Measurements from ENCODE around the gene OR3A3. TPM values are rescaled to one million over a fixed set of nuclear protein-coding genes. Genes with fewer than 3 reads are reported as not detected.
A peak's percentile ranks its signal among the peaks of the same experiment; 100 is the strongest.
"Not testable (repeated sequence)": the region's sequence is repeated elsewhere in the genome, so short reads cannot be mapped to it uniquely, and the experiment has no call there.

Gene OR3A3
- total RNA-seq = not detected

- WGBS, 2 donors (ENCODE audit: low coverage in 1 of 2) = 57 to 93% methylated on average over 1 to 2 of the region's 3 CpGs
- no peak for TF ChIP-seq CTCF (IDR thresholded peaks at IDR 0.05)
- TF ChIP-seq POLR2A (IDR thresholded peaks at IDR 0.05) = no peak
- no peak for TF ChIP-seq POLR2AphosphoS5 (IDR thresholded peaks at IDR 0.05)
- ATAC-seq = no peak
- Histone ChIP-seq H3K36me3 (no peaks in the 10 kb centered on the region), H3K4me3 (no peak within 1 kb of the TSS), H3K9me3 (peaks cover 0 to 29% (median 0%) of the 10 kb centered on the region in 3 donors), H3K4me1 (no peaks in the 10 kb centered on the region), H3K27me3 (peaks cover 10% of the 10 kb centered on the region), H3K27ac (no peak within 1 kb of the TSS)
These were observed at the start of gene OR3A3 for GRCh38 chr17:3411070-3411469. Gene OR3A3 (plus strand): TSS chr17:3411370.

DNA sequence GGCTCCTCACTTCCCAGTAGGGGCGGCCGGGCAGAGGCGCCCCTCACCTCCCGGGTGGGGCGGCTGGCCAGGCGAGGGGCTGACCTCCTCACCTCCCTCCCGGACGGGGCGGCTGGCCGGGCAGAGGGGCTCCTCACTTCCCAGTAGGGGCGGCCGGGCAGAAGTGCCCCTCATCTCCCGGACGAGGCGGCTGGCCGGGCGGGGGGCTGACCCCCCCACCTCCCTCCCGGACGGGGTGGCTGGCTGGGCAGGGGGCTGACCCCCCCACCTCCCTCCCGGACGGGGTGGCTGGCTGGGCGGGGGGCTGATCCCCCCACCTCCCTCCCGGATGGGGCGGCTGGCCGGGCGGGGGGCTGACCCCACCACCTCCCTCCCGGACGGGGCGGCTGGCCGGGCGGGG, 40.0 kb upstream of the OR3A3 start:
- not testable (repeated sequence) for H3K27ac ChIP-seq, H3K36me3 ChIP-seq, ATAC-seq, H3K27me3 ChIP-seq, H3K4me1 ChIP-seq, H3K4me3 ChIP-seq
- peaks cover 0 to 27% (median 0%) of the 10 kb centered on the region in 3 donors for H3K9me3 ChIP-seq
- no CpG with 5 or more reads among the region's 31 CpGs for WGBS, 2 donors (ENCODE audit: low coverage in 1 of 2)

DNA sequence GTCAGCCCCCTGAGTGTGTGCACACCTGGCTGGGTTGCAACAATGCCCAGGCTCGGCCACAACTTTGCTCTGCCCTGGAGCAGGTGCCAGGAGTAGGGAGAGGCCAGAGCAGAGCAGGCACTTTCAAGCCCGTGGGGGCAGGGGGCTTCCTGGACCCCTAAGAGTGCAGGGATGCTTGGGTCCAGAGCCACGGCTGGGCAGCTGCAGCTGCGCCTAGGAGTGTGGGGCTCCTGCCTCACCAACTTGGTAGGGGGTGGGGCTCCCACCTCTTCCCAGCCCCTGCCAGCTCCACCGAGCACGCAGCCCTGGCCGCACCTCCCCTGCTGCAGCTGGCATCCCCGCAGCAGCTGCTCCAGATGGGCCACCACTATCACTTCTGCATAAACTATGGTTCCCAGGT, 32.8 kb upstream of the OR3A3 start:
- ATAC-seq = no peak
- peaks cover 0 to 14% (median 0%) of the 10 kb centered on the region in 3 donors for H3K9me3 ChIP-seq
- H3K4me3 ChIP-seq = no peak overlapping the region
- H3K27ac ChIP-seq = no peak overlapping the region
- peaks cover 19% of the 10 kb centered on the region for H3K27me3 ChIP-seq
- no CpG with 5 or more reads among the region's 8 CpGs for WGBS, 2 donors (ENCODE audit: low coverage in 1 of 2)
- no peaks in the 10 kb centered on the region for H3K4me1 ChIP-seq
- TF ChIP-seq CTCF (IDR thresholded peaks at IDR 0.05) (no peak), POLR2A (IDR thresholded peaks at IDR 0.05) (no peak), POLR2AphosphoS5 (IDR thresholded peaks at IDR 0.05) (no peak), EP300 (IDR thresholded peaks at IDR 0.05) (no peak)
- H3K36me3 ChIP-seq = no peaks in the 10 kb centered on the region

GRCh38 chr17:3381957-3382356, 29.2 kb upstream of the OR3A3 start:
- Histone ChIP-seq H3K9me3 (no peaks in the 10 kb centered on the region), H3K4me1 (no peaks in the 10 kb centered on the region), H3K4me3 (no peak overlapping the region), H3K27me3 (peaks cover 42% of the 10 kb centered on the region), H3K27ac (no peak overlapping the region), H3K36me3 (no peaks in the 10 kb centered on the region)
- ATAC-seq = no peak
- 58 to 69% methylated on average over 5 of the region's 5 CpGs for WGBS, 2 donors (ENCODE audit: low coverage in 1 of 2)
- TF ChIP-seq POLR2A (IDR thresholded peaks at IDR 0.05) = no peak

GRCh38 chr17:3385869-3386816, 25.0 kb upstream of the OR3A3 start, which contains the start of gene OR3A2:
Gene OR3A2 (minus strand): TSS chr17:3386308.
- no peak for ATAC-seq
- no peaks in the 10 kb centered on the region for H3K36me3 ChIP-seq
- peaks cover 34% of the 10 kb centered on the region for H3K27me3 ChIP-seq
- TF ChIP-seq CTCF (IDR thresholded peaks at IDR 0.05) (no peak), POLR2AphosphoS5 (IDR thresholded peaks at IDR 0.05) (no peak), EP300 (IDR thresholded peaks at IDR 0.05) (no peak), POLR2A (IDR thresholded peaks at IDR 0.05) (no peak)
- 57 to 92% methylated on average over 6 to 20 of the region's 92 CpGs for WGBS, 2 donors (ENCODE audit: low coverage in 1 of 2)
- H3K9me3 ChIP-seq = peaks cover 0 to 5% (median 0%) of the 10 kb centered on the region in 3 donors
- no peak within 1 kb of the TSS for H3K27ac ChIP-seq
- no peaks in the 10 kb centered on the region for H3K4me1 ChIP-seq
- H3K4me3 ChIP-seq = peak within 1 kb of the TSS in 1 of 2 donors; percentile 17

GRCh38 chr17:3389791-3390190, 21.4 kb upstream of the OR3A3 start:
- Histone ChIP-seq H3K9me3 (peaks cover 0 to 13% (median 0%) of the 10 kb centered on the region in 3 donors), H3K4me1 (no peaks in the 10 kb centered on the region), H3K36me3 (no peaks in the 10 kb centered on the region), H3K27me3 (peaks cover 31% of the 10 kb centered on the region), H3K4me3 (no peak overlapping the region), H3K27ac (no peak overlapping the region)
- no peak for ATAC-seq
- TF ChIP-seq POLR2A (IDR thresholded peaks at IDR 0.05) (no peak), POLR2AphosphoS5 (IDR thresholded peaks at IDR 0.05) (no peak), CTCF (IDR thresholded peaks at IDR 0.05) (no peak), EP300 (IDR thresholded peaks at IDR 0.05) (no peak)
- WGBS, 2 donors (ENCODE audit: low coverage in 1 of 2) = 53 to 74% methylated on average over 3 of the region's 4 CpGs

- H3K36me3 ChIP-seq, H3K4me1 ChIP-seq, H3K4me3 ChIP-seq, H3K27me3 ChIP-seq, H3K27ac ChIP-seq, ATAC-seq, H3K9me3 ChIP-seq: not testable (repeated sequence)
- 46 to 58% methylated on average over 5 to 7 of the region's 7 CpGs for whole genome bisulfite sequencing, 2 donors (ENCODE audit: low coverage in 1 of 2)
These were observed 13.4 kb upstream of the OR3A3 start for GRCh38 chr17:3397801-3398200.

Data from gastroesophageal sphincter (tissue), 4 donors.